ENCODE measurements around the gene PLCB3. TPM values are rescaled to one million over a fixed set of nuclear protein-coding genes. Genes with fewer than 3 reads are reported as not detected.

The PLCB3 gene
- total RNA-seq, 1 experiment from 2014 or later: 69.0 TPM

DNA sequence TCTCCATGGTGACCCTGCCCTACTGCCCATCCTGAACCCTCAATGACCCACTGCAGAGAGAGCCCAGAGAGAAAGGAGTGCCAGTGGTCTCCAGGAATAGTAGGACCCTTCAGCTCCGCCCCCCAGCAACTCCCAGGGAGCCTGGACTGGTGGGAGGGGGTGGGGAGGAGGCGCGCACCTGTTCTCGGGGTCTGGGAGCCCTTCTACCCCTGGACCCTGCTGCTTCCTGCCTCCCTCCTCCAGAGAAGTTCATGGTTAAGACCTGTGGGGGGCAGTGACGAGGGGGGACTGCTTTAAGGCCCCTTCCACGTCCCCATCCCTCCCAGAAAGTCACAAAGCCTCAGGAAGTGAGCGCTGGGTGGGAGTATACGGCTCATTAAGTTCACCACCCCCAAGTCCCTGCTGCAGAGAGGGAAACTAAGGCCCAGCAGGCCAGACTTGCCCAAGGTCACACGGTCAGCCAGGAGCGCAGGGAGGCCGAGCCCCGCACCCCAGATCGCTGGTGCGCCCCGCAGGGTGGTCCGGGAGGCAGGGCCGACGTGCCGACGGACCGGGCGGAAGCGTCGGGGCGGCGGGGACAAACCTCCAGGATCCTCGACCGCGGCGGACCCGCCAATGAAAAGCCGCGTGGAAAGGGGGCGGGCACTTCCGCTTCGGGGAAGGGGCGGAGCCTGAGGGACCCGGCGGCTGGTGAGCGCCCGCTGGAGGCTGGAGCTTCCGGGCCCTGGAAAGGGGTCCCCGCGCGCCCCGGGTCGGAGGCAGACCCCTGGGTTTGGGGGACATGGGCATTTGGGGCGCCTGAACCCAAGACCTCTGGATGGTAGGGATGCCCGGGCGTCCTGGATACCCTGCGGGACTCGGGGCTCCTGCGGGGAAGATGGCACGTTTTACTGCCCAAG, 25.5 kb upstream of the PLCB3 start, which contains the start of the genes NUDT22 and TRPT1:
Gene NUDT22, plus strand, starts transcription at position 667 of the 899 bp plus-strand sequence. CDS start 379 bp downstream, outside the sequence.
Gene TRPT1, minus strand, starts transcription at position 579 of the 899 bp plus-strand sequence. Its CDS starts 326 bp downstream, at position 253.
- H3K4me3 ChIP-seq (ENCODE audit: low read length): peak within 1 kb of the TSS; percentile 83
- H3K27me3 ChIP-seq (ENCODE audit: low read length): no peaks in the 10 kb centered on the region
- H3K79me2 ChIP-seq (ENCODE audit: low read length): peaks cover 23% of the 10 kb centered on the region
- no peaks in the 10 kb centered on the region for H4K20me1 ChIP-seq (ENCODE audit: low read length)
- TF ChIP-seq EZH2 (IDR thresholded peaks at IDR 0.05; ENCODE audit: low read length, unreplicated experiment) (no peak), EZH2phosphoT487 (IDR thresholded peaks at IDR 0.05; ENCODE audit: borderline replicate concordance, low read length) (no peak)
- TF ChIP-seq, protein P1, sequence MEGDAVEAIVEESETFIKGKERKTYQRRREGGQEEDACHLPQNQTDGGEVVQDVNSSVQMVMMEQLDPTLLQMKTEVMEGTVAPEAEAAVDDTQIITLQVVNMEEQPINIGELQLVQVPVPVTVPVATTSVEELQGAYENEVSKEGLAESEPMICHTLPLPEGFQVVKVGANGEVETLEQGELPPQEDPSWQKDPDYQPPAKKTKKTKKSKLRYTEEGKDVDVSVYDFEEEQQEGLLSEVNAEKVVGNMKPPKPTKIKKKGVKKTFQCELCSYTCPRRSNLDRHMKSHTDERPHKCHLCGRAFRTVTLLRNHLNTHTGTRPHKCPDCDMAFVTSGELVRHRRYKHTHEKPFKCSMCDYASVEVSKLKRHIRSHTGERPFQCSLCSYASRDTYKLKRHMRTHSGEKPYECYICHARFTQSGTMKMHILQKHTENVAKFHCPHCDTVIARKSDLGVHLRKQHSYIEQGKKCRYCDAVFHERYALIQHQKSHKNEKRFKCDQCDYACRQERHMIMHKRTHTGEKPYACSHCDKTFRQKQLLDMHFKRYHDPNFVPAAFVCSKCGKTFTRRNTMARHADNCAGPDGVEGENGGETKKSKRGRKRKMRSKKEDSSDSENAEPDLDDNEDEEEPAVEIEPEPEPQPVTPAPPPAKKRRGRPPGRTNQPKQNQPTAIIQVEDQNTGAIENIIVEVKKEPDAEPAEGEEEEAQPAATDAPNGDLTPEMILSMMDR (conservative IDR thresholded peaks at IDR 0.05; ENCODE audit: low read depth, low read length): peak; percentile 49
- H3K9ac ChIP-seq (ENCODE audit: low read length): peak within 1 kb of the TSS; percentile 79
- peaks cover 35% of the 10 kb centered on the region for H3K4me1 ChIP-seq (ENCODE audit: insufficient read depth, low read length)
- H3F3A ChIP-seq (ENCODE audit: low read length, unreplicated experiment): no peaks in the 10 kb centered on the region
- intact Hi-C loops (cut with micrococcal nuclease): loop anchor here (1.0 kb wide), 1 partner anchor 22 kb away; no protein-coding TSS in a partner anchor
- no peak within 1 kb of the TSS for H3K27ac ChIP-seq (ENCODE audit: low read length)
- DNase-seq: peak; percentile 88
- H3K9me2 ChIP-seq (replicated peaks; ENCODE audit: low read length): no peaks in the 10 kb centered on the region
- ChIA-PET POLR2A (ENCODE audit: unreplicated experiment) (interaction anchor here (1.2 kb wide), 1 partner anchor 19 kb away, joined by 5 read pairs; no protein-coding TSS in a partner anchor), CTCF (interaction anchor here (0.7 to 2.0 kb wide), 2 partner anchors 21 to 424 kb away, joined by 3 to 9 read pairs; no protein-coding TSS in a partner anchor)
- TSS peak; percentile 62 for BruUV-seq (replicated peaks)
- H2AFZ ChIP-seq (ENCODE audit: low read length): peak within 1 kb of the TSS; percentile 92
- peak within 1 kb of the TSS; percentile 97 for H3K4me2 ChIP-seq (ENCODE audit: low read length)
- peak; percentile 68 for ATAC-seq
- 0 out of 2 replicates have a peak, but pooled peaks cover 3% of the 10 kb centered on the region for H3K36me3 ChIP-seq (ENCODE audit: low read depth, low read length)
- no peaks in the 10 kb centered on the region for H3K9me3 ChIP-seq (ENCODE audit: low read length)

DNA sequence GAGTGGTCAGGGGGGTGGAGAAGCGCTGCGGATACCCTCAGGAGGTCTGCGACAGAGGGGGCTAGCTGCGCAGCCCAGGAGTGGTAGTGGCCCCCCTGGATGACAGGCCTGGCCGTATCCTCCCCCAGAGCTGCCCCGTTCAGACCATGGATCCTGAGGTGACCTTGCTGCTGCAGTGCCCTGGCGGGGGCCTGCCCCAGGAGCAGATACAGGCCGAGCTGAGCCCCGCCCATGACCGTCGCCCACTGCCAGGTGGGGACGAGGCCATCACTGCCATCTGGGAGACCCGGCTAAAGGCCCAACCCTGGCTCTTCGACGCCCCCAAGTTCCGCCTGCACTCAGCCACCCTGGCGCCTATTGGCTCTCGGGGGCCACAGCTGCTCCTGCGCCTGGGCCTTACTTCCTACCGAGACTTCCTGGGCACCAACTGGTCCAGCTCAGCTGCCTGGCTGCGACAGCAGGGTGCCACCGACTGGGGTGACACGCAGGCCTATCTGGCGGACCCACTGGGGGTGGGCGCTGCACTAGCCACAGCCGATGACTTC, 24.8 kb upstream of the PLCB3 start:
- TF ChIP-seq EZH2phosphoT487 (IDR thresholded peaks at IDR 0.05; ENCODE audit: borderline replicate concordance, low read length) (no peak), EZH2 (IDR thresholded peaks at IDR 0.05; ENCODE audit: low read length, unreplicated experiment) (no peak)
- TF ChIP-seq, protein P1 (conservative IDR thresholded peaks at IDR 0.05; ENCODE audit: low read depth, low read length): no peak
- Histone ChIP-seq H3K4me3 (ENCODE audit: low read length) (peak overlapping the region; percentile 83), H2AFZ (ENCODE audit: low read length) (peak overlapping the region; percentile 92), H3K27ac (ENCODE audit: low read length) (no peak overlapping the region), H3K9me3 (ENCODE audit: low read length) (no peaks in the 10 kb centered on the region), H3K27me3 (ENCODE audit: low read length) (no peaks in the 10 kb centered on the region), H3K4me1 (ENCODE audit: insufficient read depth, low read length) (peaks cover 39% of the 10 kb centered on the region), H3K79me2 (ENCODE audit: low read length) (peaks cover 25% of the 10 kb centered on the region), H3F3A (ENCODE audit: low read length, unreplicated experiment) (no peaks in the 10 kb centered on the region), H3K4me2 (ENCODE audit: low read length) (peak overlapping the region; percentile 97), H4K20me1 (ENCODE audit: low read length) (no peaks in the 10 kb centered on the region), H3K9me2 (replicated peaks; ENCODE audit: low read length) (no peaks in the 10 kb centered on the region), H3K9ac (ENCODE audit: low read length) (peak overlapping the region; percentile 79), H3K36me3 (ENCODE audit: low read depth, low read length) (0 out of 2 replicates have a peak, but pooled peaks cover 3% of the 10 kb centered on the region)
- DNase-seq: peak; percentile 47
- intact Hi-C loops (cut with micrococcal nuclease): loop anchor here (1.0 kb wide), 1 partner anchor 22 kb away; no protein-coding TSS in a partner anchor
- TSS peak; percentile 70 for BruUV-seq (replicated peaks)
- POLR2A ChIA-PET (ENCODE audit: unreplicated experiment): interaction anchor here (0.7 to 1.2 kb wide), 2 partner anchors 17 to 19 kb away, joined by 3 to 5 read pairs; no protein-coding TSS in a partner anchor
- ATAC-seq: peak; percentile 36
- CTCF ChIA-PET: interaction anchor here (0.7 to 2.0 kb wide), 3 partner anchors 22 to 423 kb away, joined by 3 to 9 read pairs (median 3); no protein-coding TSS in a partner anchor
